ENCODE data around the gene SHANK3. TPM values are rescaled to one million over a fixed set of nuclear protein-coding genes. Genes with fewer than 3 reads are reported as not detected.

Gene SHANK3
- total and polyA plus RNA-seq, 2 of the 8 experiments (the other 6 are each of a cell fraction or from before 2014, with no cell fraction given), result 1.5 to 6.0 TPM

GRCh38 chr22:50630376-50630775, 42.2 kb upstream of the SHANK3 start:
- Histone ChIP-seq H3K4me3 (ENCODE audit: extremely low read depth in 1 of 4, insufficient read depth in 2 of 4, low read depth in 3 of 4, low read length in 4 of 4) (no peak overlapping the region), H3K18ac (ENCODE audit: extremely low read depth, low read length) (no peak overlapping the region), H3K9ac (replicated peaks in 1 of 4; ENCODE audit: extremely low read depth in 1 of 4, low read depth in 3 of 4, low read length in 3 of 4) (no peak overlapping the region), H3K27me3 (replicated peaks in 1 of 4; ENCODE audit: control insufficient read depth in 3 of 4, extremely low read depth in 1 of 4, insufficient read depth in 3 of 4, low read length in 3 of 4) (peaks cover 0 to 10% (median 5%) of the 10 kb centered on the region in 4 experiments; a peak in 4 of 7 replicates), H3K4me2 (ENCODE audit: insufficient read depth in 1 of 2, low read depth in 2 of 2, low read length in 2 of 2) (no peak overlapping the region), H4K91ac (replicated peaks; ENCODE audit: insufficient read length, low read length) (no peak overlapping the region), H2AK5ac (ENCODE audit: low read depth, low read length) (no peak overlapping the region), H3K79me2 (ENCODE audit: control insufficient read depth in 1 of 2, insufficient read depth in 2 of 2, low read length in 2 of 2) (no peaks in the 10 kb centered on the region), H4K8ac (ENCODE audit: extremely low read depth, insufficient read depth, low read length) (no peak overlapping the region), H2BK15ac (ENCODE audit: low read length) (no peak overlapping the region), H2BK120ac (replicated peaks; ENCODE audit: low read depth, low read length) (no peak overlapping the region), H3K23ac (ENCODE audit: insufficient read length) (no peak overlapping the region), H3K4me1 (replicated peaks in 1 of 4; ENCODE audit: control insufficient read depth in 3 of 4, insufficient read depth in 4 of 4, low read length in 3 of 4) (peaks cover 0 to 9% (median 5%) of the 10 kb centered on the region in 4 experiments; a peak in 5 of 7 replicates), H4K5ac (ENCODE audit: insufficient read length, low read depth, low read length) (no peak overlapping the region), H2BK20ac (ENCODE audit: low read length) (no peak overlapping the region), H3K79me1 (ENCODE audit: low read depth, low read length) (peaks cover 4% of the 10 kb centered on the region), H4K20me1 (replicated peaks in 1 of 2; ENCODE audit: control insufficient read depth in 1 of 2, insufficient read depth in 2 of 2, low read length in 2 of 2) (peaks cover 0 to 10% of the 10 kb centered on the region in 2 experiments), H3K56ac (replicated peaks; ENCODE audit: insufficient read length, low read depth, low read length) (no peak overlapping the region), H2BK12ac (ENCODE audit: low read depth, low read length) (no peak overlapping the region), H3K9me3 (ENCODE audit: insufficient read depth in 2 of 2, low read depth in 1 of 2, low read length in 1 of 2) (no peaks in the 10 kb centered on the region), H3K27ac (ENCODE audit: low read depth, low read length) (no peak overlapping the region), H3K4ac (replicated peaks; ENCODE audit: insufficient read length, low read depth, low read length) (no peak overlapping the region), H2AFZ (ENCODE audit: low read length) (no peak overlapping the region), H3K23me2 (ENCODE audit: low read depth, low read length) (peaks cover 11% of the 10 kb centered on the region; the same call in 1 of the 2 replicates), H2BK5ac (ENCODE audit: low read depth, low read length) (no peak overlapping the region), H3K14ac (ENCODE audit: insufficient read length) (no peak overlapping the region), H3K36me3 (ENCODE audit: control insufficient read depth in 2 of 4, insufficient read depth in 4 of 4, low read length in 3 of 4) (no peaks in the 10 kb centered on the region)
- TF ChIP-seq SP2 (IDR thresholded peaks at IDR 0.05; ENCODE audit: low read length), result no peak
- ChIA-PET CTCF (ENCODE audit: partially characterized antibody) (interaction anchor here (0.6 to 15.7 kb wide), 11 partner anchors 8 to 131 kb away, joined by 3 to 281 read pairs (median 3); no protein-coding TSS in a partner anchor), POLR2A (ENCODE audit: partially characterized antibody) (interaction anchor here (1.9 kb wide), 1 partner anchor 11 kb away, joined by 8 read pairs; no protein-coding TSS in a partner anchor)
- no peak for FAIRE-seq
- 84% methylated on average over 5 of the region's 5 CpGs; no CpG with 5 or more reads in 1 of the 2 experiments for WGBS, 2 experiments (ENCODE audit: extremely low coverage in 1 of 2, insufficient coverage in 1 of 2, insufficient read length in 1 of 2, insufficient replicate concordance in 2 of 2, low coverage in 1 of 2, low lambda C conversion rate in 2 of 2, missing lambda C conversion rate in 1 of 2)
- no peak for DNase-seq (ENCODE audit: low read depth in 1 of 2, low spot score in 2 of 2)
